Measurements from ENCODE around the gene NLRP1. TPM values are rescaled to one million over a fixed set of nuclear protein-coding genes. Genes with fewer than 3 reads are reported as not detected.

Gene NLRP1
- total RNA-seq, 1 donor from 2014 or later = 48.1 TPM

DNA sequence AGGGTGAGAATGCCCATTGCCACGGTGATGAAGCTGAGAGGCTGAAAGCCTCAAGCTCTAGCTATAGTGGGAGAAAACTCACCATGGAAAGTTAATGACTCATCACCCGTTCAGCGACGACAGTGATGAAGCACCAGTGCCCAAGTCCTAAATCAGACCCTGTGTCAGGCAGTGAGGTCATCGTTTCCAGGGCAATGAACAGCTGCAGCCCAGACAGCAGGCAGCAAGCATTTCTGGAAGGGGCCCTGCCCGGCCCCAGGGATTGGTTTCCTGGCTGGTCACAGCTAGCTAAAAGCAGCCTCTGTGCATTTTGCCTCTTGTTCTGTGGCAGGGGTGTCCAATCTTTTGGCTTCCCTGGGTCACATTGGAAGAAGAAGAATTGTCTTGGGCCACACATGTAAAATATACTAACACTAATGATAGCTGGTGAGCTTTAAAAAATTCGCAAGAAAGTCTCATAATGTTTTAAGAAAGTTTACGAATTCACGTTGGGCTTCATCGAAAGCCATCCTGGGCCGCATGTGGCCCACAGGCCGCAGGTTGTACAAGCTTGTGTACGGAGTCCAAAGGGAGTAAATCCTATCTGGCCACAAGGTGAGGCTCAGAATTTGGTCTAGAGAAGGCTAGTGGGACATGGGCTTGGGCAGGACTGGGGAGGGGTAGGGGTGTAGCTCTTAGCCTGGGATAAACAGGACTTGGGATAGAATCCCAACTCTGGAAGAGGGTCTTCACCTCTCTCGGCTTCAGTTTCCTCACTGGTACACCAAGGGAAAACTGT, 57.3 kb downstream of the NLRP1 start:
- Mint-ChIP-seq H3K4me1 (ENCODE audit: low read depth, unreplicated experiment) (peaks cover 23% of the 10 kb centered on the region), H3K27me3 (ENCODE audit: low read depth, unreplicated experiment) (no peaks in the 10 kb centered on the region), H3K9me3 (ENCODE audit: unreplicated experiment) (no peaks in the 10 kb centered on the region), H3K36me3 (ENCODE audit: low read depth, unreplicated experiment) (no peaks in the 10 kb centered on the region), H3K4me3 (ENCODE audit: unreplicated experiment) (peak overlapping the region; percentile 17), H3K27ac (ENCODE audit: unreplicated experiment) (peak overlapping the region; percentile 98)
- FAIRE-seq (peak; percentile 98), DNase-seq (ENCODE audit: low read depth) (peak; percentile 97)
- peak overlapping the region; percentile 51 for H3K4me2 ChIP-seq (ENCODE audit: low read length)
- no peaks in the 10 kb centered on the region for H3K79me2 ChIP-seq (ENCODE audit: insufficient read depth, low read length)
- no peaks in the 10 kb centered on the region for H3K27me3 ChIP-seq (ENCODE audit: insufficient read depth, low read length)
- H4K20me1 ChIP-seq (ENCODE audit: insufficient read depth, low read length) = no peaks in the 10 kb centered on the region
- H3K9me3 ChIP-seq (ENCODE audit: insufficient read depth, low read depth, low read length) = no peaks in the 10 kb centered on the region
- H2AFZ ChIP-seq (ENCODE audit: low read depth, low read length) = peak overlapping the region; percentile 31
- peak overlapping the region; percentile 71 for H3K9ac ChIP-seq (ENCODE audit: low read length)
- H3K4me1 ChIP-seq (ENCODE audit: insufficient read depth, low read length) = peaks cover 19% of the 10 kb centered on the region
- no peak overlapping the region for H3K4me3 ChIP-seq (ENCODE audit: insufficient read depth, low read depth, low read length)
- no peaks in the 10 kb centered on the region for H3K36me3 ChIP-seq (ENCODE audit: insufficient read depth, low read length)
- H3K27ac ChIP-seq (ENCODE audit: low read depth, low read length) = peak overlapping the region; percentile 78
- TF ChIP-seq, protein P1, sequence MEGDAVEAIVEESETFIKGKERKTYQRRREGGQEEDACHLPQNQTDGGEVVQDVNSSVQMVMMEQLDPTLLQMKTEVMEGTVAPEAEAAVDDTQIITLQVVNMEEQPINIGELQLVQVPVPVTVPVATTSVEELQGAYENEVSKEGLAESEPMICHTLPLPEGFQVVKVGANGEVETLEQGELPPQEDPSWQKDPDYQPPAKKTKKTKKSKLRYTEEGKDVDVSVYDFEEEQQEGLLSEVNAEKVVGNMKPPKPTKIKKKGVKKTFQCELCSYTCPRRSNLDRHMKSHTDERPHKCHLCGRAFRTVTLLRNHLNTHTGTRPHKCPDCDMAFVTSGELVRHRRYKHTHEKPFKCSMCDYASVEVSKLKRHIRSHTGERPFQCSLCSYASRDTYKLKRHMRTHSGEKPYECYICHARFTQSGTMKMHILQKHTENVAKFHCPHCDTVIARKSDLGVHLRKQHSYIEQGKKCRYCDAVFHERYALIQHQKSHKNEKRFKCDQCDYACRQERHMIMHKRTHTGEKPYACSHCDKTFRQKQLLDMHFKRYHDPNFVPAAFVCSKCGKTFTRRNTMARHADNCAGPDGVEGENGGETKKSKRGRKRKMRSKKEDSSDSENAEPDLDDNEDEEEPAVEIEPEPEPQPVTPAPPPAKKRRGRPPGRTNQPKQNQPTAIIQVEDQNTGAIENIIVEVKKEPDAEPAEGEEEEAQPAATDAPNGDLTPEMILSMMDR (IDR thresholded peaks at IDR 0.05; ENCODE audit: insufficient read depth, low read depth, low read length) = no peak
- no peak for TF ChIP-seq EZH2 (IDR thresholded peaks at IDR 0.05; ENCODE audit: insufficient read depth, low read length)

DNA sequence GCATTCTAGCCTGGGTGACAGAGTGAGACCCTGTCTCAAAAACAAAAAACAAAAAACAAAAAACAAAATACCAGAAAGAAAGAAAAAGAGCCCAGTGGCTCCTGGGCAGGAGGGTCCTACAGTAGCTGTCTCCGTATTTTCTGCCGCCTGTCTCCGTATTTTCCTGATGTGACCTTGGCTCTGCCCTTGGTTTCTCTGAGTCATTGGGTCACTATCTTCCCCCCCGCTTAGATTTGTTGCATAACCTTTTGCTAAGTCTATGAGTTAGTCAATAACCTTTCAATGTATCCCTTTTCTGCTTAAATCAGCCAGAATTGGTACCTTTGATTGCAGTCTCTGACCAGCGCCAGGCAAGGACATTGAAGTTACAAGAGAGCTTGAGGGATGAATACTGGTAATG, 61.1 kb downstream of the NLRP1 start:
- TF ChIP-seq, protein P1 (IDR thresholded peaks at IDR 0.05; ENCODE audit: insufficient read depth, low read depth, low read length) = no peak
- no peak for TF ChIP-seq EZH2 (IDR thresholded peaks at IDR 0.05; ENCODE audit: insufficient read depth, low read length)
- Histone ChIP-seq H3K79me2 (ENCODE audit: insufficient read depth, low read length) (no peaks in the 10 kb centered on the region), H3K4me3 (ENCODE audit: insufficient read depth, low read depth, low read length) (no peak overlapping the region), H4K20me1 (ENCODE audit: insufficient read depth, low read length) (no peaks in the 10 kb centered on the region), H3K4me2 (ENCODE audit: low read length) (no peak overlapping the region), H3K4me1 (ENCODE audit: insufficient read depth, low read length) (peaks cover 19% of the 10 kb centered on the region), H3K9ac (ENCODE audit: low read length) (no peak overlapping the region), H2AFZ (ENCODE audit: low read depth, low read length) (no peak overlapping the region), H3K36me3 (ENCODE audit: insufficient read depth, low read length) (no peaks in the 10 kb centered on the region), H3K27me3 (ENCODE audit: insufficient read depth, low read length) (no peaks in the 10 kb centered on the region), H3K27ac (ENCODE audit: low read depth, low read length) (no peak overlapping the region), H3K9me3 (ENCODE audit: insufficient read depth, low read depth, low read length) (no peaks in the 10 kb centered on the region)
- DNase-seq (ENCODE audit: low read depth) = no peak
- no peaks in the 10 kb centered on the region for H3K27me3 Mint-ChIP-seq (ENCODE audit: low read depth, unreplicated experiment)
- peaks cover 5% of the 10 kb centered on the region for H3K9me3 Mint-ChIP-seq (ENCODE audit: unreplicated experiment)
- peaks cover 31% of the 10 kb centered on the region for H3K4me1 Mint-ChIP-seq (ENCODE audit: low read depth, unreplicated experiment)
- no peak for FAIRE-seq
- no peak overlapping the region for H3K27ac Mint-ChIP-seq (ENCODE audit: unreplicated experiment)
- H3K36me3 Mint-ChIP-seq (ENCODE audit: low read depth, unreplicated experiment) = peaks cover 1% of the 10 kb centered on the region
- no peak overlapping the region for H3K4me3 Mint-ChIP-seq (ENCODE audit: unreplicated experiment)

DNA sequence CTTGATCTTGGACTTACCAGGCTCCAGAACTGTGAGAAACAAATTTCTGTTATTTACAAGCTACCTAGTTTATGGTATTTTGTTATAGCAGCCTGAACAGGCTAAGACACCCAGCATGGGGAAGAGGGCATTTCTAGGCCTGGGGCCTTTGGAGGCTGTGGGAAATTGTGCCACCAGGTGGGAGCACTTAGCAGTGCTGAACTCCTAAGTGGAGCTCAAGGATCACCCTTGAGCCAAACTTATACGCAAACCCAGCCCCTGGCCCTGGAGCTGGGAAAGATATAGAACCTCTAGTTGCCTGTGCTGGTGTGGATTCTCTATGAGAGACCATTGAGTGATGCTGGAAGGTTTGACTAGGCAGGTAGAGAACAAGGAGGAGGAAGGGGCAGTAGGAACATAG, 61.8 kb downstream of the NLRP1 start:
- Mint-ChIP-seq H3K4me3 (ENCODE audit: unreplicated experiment) (no peak overlapping the region), H3K27me3 (ENCODE audit: low read depth, unreplicated experiment) (no peaks in the 10 kb centered on the region), H3K4me1 (ENCODE audit: low read depth, unreplicated experiment) (peaks cover 28% of the 10 kb centered on the region), H3K9me3 (ENCODE audit: unreplicated experiment) (peaks cover 6% of the 10 kb centered on the region), H3K27ac (ENCODE audit: unreplicated experiment) (peak overlapping the region; percentile 41), H3K36me3 (ENCODE audit: low read depth, unreplicated experiment) (peaks cover 2% of the 10 kb centered on the region)
- FAIRE-seq = no peak
- TF ChIP-seq EZH2 (IDR thresholded peaks at IDR 0.05; ENCODE audit: insufficient read depth, low read length) = no peak
- TF ChIP-seq, protein P1 (IDR thresholded peaks at IDR 0.05; ENCODE audit: insufficient read depth, low read depth, low read length) = no peak
- Histone ChIP-seq H3K4me1 (ENCODE audit: insufficient read depth, low read length) (peaks cover 16% of the 10 kb centered on the region), H2AFZ (ENCODE audit: low read depth, low read length) (no peak overlapping the region), H3K4me2 (ENCODE audit: low read length) (no peak overlapping the region), H3K4me3 (ENCODE audit: insufficient read depth, low read depth, low read length) (no peak overlapping the region), H3K27me3 (ENCODE audit: insufficient read depth, low read length) (no peaks in the 10 kb centered on the region), H3K9ac (ENCODE audit: low read length) (no peak overlapping the region), H3K27ac (ENCODE audit: low read depth, low read length) (no peak overlapping the region), H3K36me3 (ENCODE audit: insufficient read depth, low read length) (no peaks in the 10 kb centered on the region), H3K9me3 (ENCODE audit: insufficient read depth, low read depth, low read length) (no peaks in the 10 kb centered on the region), H3K79me2 (ENCODE audit: insufficient read depth, low read length) (no peaks in the 10 kb centered on the region), H4K20me1 (ENCODE audit: insufficient read depth, low read length) (no peaks in the 10 kb centered on the region)
- DNase-seq (ENCODE audit: low read depth) = no peak

All from astrocyte (in vitro differentiated cells and primary cell).